ENCODE measurements around the gene PARVG. TPM values are rescaled to one million over a fixed set of nuclear protein-coding genes. Genes with fewer than 3 reads are reported as not detected.
"Not testable (repeated sequence)": the region's sequence is repeated elsewhere in the genome, so short reads cannot be mapped to it uniquely, and the experiment has no call there.

The PARVG gene
- total RNA-seq, 2 experiments from 2014 or later: 175 to 186 TPM

DNA sequence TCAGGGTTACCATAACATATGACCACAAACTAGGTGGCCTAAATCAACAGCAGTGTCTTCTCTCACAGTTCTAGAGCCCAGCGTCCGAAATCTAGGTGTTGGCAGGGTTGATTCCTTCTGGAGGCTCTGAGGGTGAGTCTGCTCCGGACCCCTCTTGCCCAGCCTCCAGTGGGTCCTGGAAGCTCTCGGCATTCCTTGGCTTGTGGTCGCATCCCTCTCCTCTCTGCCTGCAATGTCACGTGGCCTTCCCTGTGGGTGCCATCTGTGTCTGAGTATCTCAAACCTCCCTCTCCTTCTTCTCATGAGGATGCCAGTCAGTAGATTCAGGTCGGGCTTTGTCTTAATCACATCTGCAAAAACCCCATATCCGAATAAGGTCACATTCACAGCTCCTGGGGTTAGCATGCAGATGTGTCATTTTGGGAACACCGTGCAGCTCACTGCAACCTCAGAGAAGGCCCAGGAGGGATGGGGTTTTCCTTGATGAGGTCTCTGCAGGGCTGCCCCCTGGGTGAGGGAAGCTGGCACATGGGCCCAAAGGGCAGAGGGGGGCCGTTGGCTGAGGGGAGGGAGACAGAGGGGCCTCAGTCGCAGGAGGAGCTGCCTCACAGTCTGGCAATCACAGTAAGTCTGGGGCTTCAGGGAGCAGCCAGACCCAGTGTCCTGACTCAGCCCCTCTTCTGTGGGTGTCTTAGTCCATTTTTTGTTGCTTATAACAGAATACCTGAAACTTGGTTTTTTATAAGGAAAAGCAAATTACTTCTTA, 41.2 kb downstream of the PARVG start:
- no peak for DNase-seq
- Mint-ChIP-seq H3K36me3 (ENCODE audit: low read depth) (no peaks in the 10 kb centered on the region), H3K9me3 (ENCODE audit: insufficient read depth) (no peaks in the 10 kb centered on the region), H3K27me3 (ENCODE audit: low read depth) (peaks cover 16% of the 10 kb centered on the region), H3K27ac (no peak overlapping the region), H3K4me3 (no peak overlapping the region), H3K4me1 (ENCODE audit: low read depth) (no peaks in the 10 kb centered on the region)
- ChIA-PET POLR2A (no interaction called here), CTCF (no interaction called here)
- ATAC-seq: no peak

DNA sequence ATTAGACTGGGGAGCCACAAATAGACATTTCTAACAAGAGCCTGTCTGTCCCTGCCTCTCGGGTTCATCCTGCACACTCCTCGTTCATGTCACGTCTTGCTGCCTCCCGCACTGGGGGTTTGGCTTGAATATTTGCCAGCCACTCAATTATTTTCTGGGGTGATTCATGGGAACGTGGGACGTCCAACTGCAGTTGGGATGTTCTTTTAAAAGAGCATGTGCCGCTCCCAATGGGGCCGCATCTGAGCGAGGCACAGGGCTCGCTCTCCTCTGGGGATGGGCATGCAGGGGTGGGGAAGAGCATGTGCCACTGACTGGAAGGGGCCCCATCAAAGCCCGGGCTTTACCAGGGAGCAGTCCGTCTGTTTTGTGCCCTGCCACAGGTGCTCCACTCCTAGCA, 43.4 kb downstream of the PARVG start:
- Mint-ChIP-seq H3K27me3 (ENCODE audit: low read depth) (peaks cover 24% of the 10 kb centered on the region), H3K4me1 (ENCODE audit: low read depth) (no peaks in the 10 kb centered on the region), H3K9me3 (ENCODE audit: insufficient read depth) (no peaks in the 10 kb centered on the region), H3K4me3 (no peak overlapping the region), H3K36me3 (ENCODE audit: low read depth) (no peaks in the 10 kb centered on the region), H3K27ac (no peak overlapping the region)
- CTCF ChIA-PET: no interaction called here
- DNase-seq (no peak), ATAC-seq (no peak)
- POLR2A ChIA-PET: no interaction called here

DNA sequence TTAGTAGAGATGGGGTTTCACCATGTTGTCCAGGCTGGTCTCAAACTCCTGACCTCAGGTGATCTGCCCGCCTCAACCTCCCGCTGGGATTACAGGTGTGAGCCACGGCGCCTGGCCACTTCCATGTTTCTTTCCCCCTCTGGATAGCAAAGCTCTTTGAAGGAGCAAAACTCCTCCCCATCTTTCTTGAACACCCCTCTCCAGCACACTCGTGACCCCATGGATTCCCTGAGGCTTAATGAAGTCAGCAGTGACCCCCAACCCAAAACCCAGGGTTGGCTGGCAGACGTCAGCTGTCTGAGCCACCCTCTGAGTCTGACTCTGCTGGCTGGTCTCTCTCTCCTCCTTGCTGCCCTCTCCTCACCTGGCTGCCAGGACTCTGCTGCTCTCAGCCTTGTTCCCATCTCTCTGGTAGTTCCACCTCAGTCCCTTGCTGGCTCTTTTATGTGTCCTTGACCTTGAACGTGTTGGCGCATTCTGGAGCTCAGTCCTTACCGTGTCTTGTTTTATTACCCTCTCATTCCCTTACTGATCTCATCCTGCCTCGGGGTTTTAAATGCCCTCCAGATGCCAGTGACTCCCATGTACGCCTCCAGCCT, 44.5 kb downstream of the PARVG start:
- Mint-ChIP-seq H3K4me3 (no peak overlapping the region), H3K9me3 (ENCODE audit: insufficient read depth) (no peaks in the 10 kb centered on the region), H3K4me1 (ENCODE audit: low read depth) (no peaks in the 10 kb centered on the region), H3K27ac (no peak overlapping the region), H3K27me3 (ENCODE audit: low read depth) (peaks cover 27% of the 10 kb centered on the region), H3K36me3 (ENCODE audit: low read depth) (no peaks in the 10 kb centered on the region)
- no peak for ATAC-seq
- DNase-seq: no peak
- CTCF ChIA-PET: no interaction called here
- POLR2A ChIA-PET: no interaction called here

DNA sequence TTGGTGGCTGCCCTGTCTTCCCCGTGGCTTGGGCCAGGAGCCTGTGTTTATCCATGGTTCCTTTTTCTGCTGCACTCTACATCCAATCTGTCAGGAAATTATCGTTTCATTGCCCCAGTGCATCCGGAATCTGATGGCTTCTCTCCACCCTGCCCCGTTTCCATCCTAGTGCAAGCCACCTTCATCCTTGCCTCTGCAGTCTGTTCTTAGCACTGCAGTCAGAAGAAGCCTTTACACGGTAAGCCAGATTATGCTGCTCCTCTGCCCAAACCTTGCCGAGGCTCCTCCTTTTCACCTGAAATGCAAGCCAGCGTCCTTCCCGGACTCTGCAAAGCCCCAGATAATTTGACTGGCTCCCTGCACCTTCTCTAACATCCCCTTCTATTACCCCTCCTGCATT, 45.1 kb downstream of the PARVG start:
- no peak for ATAC-seq
- H3K36me3 Mint-ChIP-seq (ENCODE audit: low read depth): no peaks in the 10 kb centered on the region
- DNase-seq: no peak
- H3K4me1 Mint-ChIP-seq (ENCODE audit: low read depth): no peaks in the 10 kb centered on the region
- no peak overlapping the region for H3K4me3 Mint-ChIP-seq
- no peaks in the 10 kb centered on the region for H3K9me3 Mint-ChIP-seq (ENCODE audit: insufficient read depth)
- CTCF ChIA-PET: no interaction called here
- POLR2A ChIA-PET: no interaction called here
- H3K27ac Mint-ChIP-seq: no peak overlapping the region
- H3K27me3 Mint-ChIP-seq (ENCODE audit: low read depth): peaks cover 28% of the 10 kb centered on the region

DNA sequence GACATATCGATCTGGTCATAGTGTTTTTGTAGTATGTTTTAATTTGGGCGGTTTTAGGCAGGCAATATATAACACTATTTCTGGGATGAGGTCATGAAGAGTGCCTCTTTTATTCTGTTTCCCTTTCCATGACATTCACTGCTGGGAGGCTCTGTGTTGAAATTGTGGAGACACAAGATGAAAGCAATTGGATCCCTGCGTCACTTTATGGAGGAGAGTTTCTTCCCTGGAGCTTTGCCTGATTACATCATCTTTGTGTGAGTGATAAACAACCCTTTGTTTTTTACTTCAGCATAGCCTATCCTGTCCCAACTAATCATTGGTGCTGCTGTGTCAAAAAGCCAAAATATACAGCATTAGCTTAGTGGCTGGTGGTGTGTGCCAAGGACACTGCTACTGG, 48.6 kb downstream of the PARVG start:
- H3K9me3 Mint-ChIP-seq (ENCODE audit: insufficient read depth): no peaks in the 10 kb centered on the region
- H3K4me3 Mint-ChIP-seq: no peak overlapping the region
- DNase-seq: no peak
- peaks cover 29% of the 10 kb centered on the region for H3K27me3 Mint-ChIP-seq (ENCODE audit: low read depth)
- no peak for ATAC-seq
- CTCF ChIA-PET: no interaction called here
- POLR2A ChIA-PET: no interaction called here
- no peaks in the 10 kb centered on the region for H3K36me3 Mint-ChIP-seq (ENCODE audit: low read depth)
- no peak overlapping the region for H3K27ac Mint-ChIP-seq
- no peaks in the 10 kb centered on the region for H3K4me1 Mint-ChIP-seq (ENCODE audit: low read depth)

DNA sequence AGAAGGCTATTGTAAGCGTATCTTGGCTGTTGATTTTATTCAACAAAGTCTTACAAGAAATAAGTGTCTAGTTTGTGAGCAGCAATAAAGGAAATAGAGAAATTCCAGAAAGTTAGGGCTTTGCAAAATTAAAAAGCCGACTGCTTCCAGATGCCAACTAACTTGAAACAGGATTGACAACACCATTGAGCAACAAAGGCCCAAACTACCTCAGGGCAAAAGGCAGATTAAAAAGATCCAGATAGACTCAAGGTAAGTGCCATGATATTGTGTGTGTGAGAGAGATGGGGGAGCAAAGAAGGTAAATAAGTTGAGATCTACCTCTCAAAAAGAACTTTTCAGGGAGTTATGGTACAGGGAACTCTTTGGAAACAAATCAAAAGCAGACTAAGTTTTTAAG, 49.1 kb downstream of the PARVG start:
- Mint-ChIP-seq H3K4me3 (no peak overlapping the region), H3K27ac (no peak overlapping the region), H3K4me1 (ENCODE audit: low read depth) (no peaks in the 10 kb centered on the region), H3K36me3 (ENCODE audit: low read depth) (no peaks in the 10 kb centered on the region), H3K9me3 (ENCODE audit: insufficient read depth) (no peaks in the 10 kb centered on the region), H3K27me3 (ENCODE audit: low read depth) (peaks cover 31% of the 10 kb centered on the region)
- ChIA-PET CTCF (no interaction called here), POLR2A (no interaction called here)
- ATAC-seq (no peak), DNase-seq (no peak)

DNA sequence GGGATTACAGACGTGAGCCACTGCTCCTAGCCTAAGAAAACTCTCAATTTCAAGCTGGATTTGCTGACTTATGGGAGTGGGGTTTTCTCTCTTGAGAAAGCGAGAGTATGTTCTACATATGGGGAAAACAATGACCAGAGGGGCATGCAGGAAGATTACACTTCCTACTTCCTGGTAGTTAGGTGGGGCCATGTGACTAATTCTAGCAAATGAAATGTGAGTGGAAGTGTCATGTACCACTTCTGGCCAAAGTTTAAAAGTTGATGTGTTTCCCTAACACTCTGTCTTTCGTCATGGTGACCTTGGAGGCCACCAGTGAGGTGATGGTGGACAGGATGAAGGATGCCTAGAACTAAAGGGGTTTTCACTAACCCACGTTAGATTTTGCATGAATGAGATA, 50.5 kb downstream of the PARVG start:
- DNase-seq (no peak), ATAC-seq (no peak)
- ChIA-PET CTCF (no interaction called here), POLR2A (no interaction called here)
- H3K27ac Mint-ChIP-seq: no peak overlapping the region
- H3K9me3 Mint-ChIP-seq (ENCODE audit: insufficient read depth): no peaks in the 10 kb centered on the region
- H3K36me3 Mint-ChIP-seq (ENCODE audit: low read depth): no peaks in the 10 kb centered on the region
- H3K27me3 Mint-ChIP-seq (ENCODE audit: low read depth): peaks cover 23% of the 10 kb centered on the region
- H3K4me3 Mint-ChIP-seq: no peak overlapping the region
- H3K4me1 Mint-ChIP-seq (ENCODE audit: low read depth): no peaks in the 10 kb centered on the region

DNA sequence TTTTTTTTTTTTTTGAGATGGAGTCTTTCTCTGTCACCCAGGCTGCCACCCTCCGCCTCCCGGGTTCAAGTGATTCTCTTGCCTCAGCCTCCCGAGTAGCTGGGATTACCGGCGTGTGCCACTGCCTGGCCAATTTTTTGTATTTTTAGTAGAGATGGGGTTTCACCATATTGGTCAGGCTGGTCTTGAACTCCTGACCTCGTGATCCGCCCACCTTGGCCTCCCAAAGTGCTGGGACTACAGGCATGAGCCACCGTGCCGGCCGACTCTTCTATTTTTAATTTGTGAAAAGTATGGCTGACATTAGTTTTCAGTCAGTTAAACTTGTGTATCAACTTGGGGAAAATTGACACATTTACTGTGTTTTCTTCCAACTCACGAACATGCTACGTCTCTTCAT, 53.6 kb downstream of the PARVG start:
- H3K27ac Mint-ChIP-seq; H3K4me1 Mint-ChIP-seq (ENCODE audit: low read depth); ATAC-seq; H3K9me3 Mint-ChIP-seq (ENCODE audit: insufficient read depth); POLR2A ChIA-PET; H3K36me3 Mint-ChIP-seq (ENCODE audit: low read depth); DNase-seq; H3K4me3 Mint-ChIP-seq; CTCF ChIA-PET: not testable (repeated sequence)
- H3K27me3 Mint-ChIP-seq (ENCODE audit: low read depth): peaks cover 28% of the 10 kb centered on the region

DNA sequence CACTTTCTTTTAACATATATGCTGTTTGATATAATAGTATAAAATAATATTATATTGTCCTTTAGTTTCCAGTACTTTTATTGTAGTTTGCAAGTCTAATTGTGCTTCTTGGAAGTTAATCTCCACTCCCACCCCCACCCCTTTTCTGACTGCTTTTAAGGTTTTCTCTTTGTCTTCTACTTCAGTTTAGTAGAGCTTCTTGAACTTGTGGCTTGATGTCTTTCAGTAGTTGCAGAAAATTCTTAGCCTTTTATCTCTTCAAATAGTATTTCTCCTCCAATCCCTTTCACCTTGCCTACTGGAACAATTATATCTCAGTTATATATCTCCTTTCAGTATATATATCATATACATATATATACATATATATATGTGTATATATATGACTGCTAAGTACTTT, 56.6 kb downstream of the PARVG start:
- no peak for DNase-seq
- no peak for ATAC-seq

DNA sequence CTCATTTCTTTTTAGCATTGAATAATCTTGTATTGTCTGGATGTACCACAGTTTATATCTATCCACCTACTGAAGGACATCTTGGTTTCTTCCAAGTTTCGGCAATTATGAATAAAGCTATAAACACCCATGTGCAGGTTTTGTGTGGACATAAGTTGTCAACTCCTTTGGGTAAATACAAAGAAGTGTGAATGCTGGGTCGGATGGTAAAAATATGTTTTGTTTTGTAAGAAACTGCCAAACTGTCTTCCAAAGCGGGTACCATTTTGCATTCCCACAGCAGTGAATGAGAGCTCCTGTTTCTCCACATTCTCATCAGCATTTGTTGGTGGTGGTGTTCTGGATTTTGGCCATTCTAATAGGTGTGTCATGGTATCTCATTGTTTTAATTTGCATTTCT, 60.4 kb downstream of the PARVG start:
- CTCF ChIA-PET; H3K4me1 Mint-ChIP-seq (ENCODE audit: low read depth); H3K36me3 Mint-ChIP-seq (ENCODE audit: low read depth); DNase-seq; POLR2A ChIA-PET; H3K9me3 Mint-ChIP-seq (ENCODE audit: insufficient read depth); ATAC-seq; H3K4me3 Mint-ChIP-seq; H3K27ac Mint-ChIP-seq: not testable (repeated sequence)
- H3K27me3 Mint-ChIP-seq (ENCODE audit: low read depth): peaks cover 36% of the 10 kb centered on the region

More for the DNA sequence above, 56.6 kb downstream of the PARVG start:
- Mint-ChIP-seq H3K27me3 (ENCODE audit: low read depth) (peaks cover 40% of the 10 kb centered on the region), H3K36me3 (ENCODE audit: low read depth) (no peaks in the 10 kb centered on the region), H3K27ac (no peak overlapping the region), H3K9me3 (ENCODE audit: insufficient read depth) (no peaks in the 10 kb centered on the region), H3K4me3 (no peak overlapping the region), H3K4me1 (ENCODE audit: low read depth) (no peaks in the 10 kb centered on the region)
- POLR2A ChIA-PET: no interaction called here
- CTCF ChIA-PET: no interaction called here

DNA sequence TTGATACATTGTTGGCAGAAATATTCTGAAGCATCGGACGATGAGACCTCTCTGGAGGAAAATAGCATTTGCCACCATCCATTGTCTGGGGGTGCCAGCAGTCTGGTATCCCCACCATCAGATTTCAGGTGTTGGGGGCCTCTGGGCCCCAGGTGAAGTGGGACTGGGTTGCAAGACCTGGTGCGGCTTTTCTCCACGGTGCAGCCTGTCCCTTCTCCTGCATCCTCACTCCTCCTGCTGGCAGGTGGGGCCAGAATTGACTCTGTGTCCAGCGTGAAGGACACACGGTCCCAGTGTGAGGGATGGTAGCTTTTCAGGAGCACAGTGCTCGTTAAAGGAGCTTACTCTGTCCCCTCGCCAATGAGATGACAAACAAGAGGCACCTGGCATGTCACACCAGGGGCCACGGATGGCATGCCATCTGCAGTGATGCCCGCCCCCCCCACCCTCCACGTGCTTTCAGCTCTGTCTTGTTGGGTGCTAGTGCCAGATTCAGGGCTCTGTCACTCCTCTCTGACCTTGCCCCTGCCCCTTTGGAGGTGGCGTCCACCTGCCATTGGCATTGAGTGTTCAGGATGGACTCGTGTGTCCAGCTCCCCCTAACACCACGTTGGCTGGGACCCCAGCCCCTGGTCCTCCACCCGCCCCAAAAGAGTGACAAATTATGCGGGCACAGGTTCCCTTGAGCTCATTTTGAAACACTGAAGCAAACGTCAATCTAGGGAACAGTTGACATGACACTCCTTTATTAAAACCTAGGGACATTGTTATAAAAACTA, 62.4 kb downstream of the PARVG start:
- H3K9me3 Mint-ChIP-seq (ENCODE audit: insufficient read depth): no peaks in the 10 kb centered on the region
- H3K36me3 Mint-ChIP-seq (ENCODE audit: low read depth): no peaks in the 10 kb centered on the region
- H3K4me3 Mint-ChIP-seq: no peak overlapping the region
- ATAC-seq (no peak), DNase-seq (no peak)
- ChIA-PET POLR2A (no interaction called here), CTCF (no interaction called here)
- peaks cover 25% of the 10 kb centered on the region for H3K27me3 Mint-ChIP-seq (ENCODE audit: low read depth)
- no peak overlapping the region for H3K27ac Mint-ChIP-seq
- H3K4me1 Mint-ChIP-seq (ENCODE audit: low read depth): no peaks in the 10 kb centered on the region

DNA sequence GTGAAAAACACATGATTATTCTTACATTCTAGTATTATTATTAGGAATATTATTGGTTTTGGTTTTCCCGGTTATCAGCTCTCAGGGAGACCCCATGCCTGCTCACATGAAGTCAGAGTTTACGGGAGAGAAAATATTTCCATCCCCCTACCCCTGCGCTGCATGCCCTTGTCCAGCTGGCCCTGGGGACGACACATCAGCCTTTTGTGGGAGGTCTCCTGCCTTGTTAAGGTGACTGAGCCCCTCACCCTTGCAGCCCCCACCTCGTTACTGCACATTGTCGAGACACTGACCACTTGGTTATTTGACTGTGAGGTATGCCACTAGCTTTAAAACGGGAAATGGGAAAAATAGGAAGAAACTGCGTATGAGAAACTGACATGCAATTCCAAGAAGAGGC, 63.0 kb downstream of the PARVG start:
- ATAC-seq (no peak), DNase-seq (no peak)
- Mint-ChIP-seq H3K9me3 (ENCODE audit: insufficient read depth) (no peaks in the 10 kb centered on the region), H3K27ac (no peak overlapping the region), H3K36me3 (ENCODE audit: low read depth) (no peaks in the 10 kb centered on the region), H3K27me3 (ENCODE audit: low read depth) (peaks cover 25% of the 10 kb centered on the region), H3K4me1 (ENCODE audit: low read depth) (no peaks in the 10 kb centered on the region), H3K4me3 (no peak overlapping the region)
- ChIA-PET POLR2A (no interaction called here), CTCF (no interaction called here)

Data from activated CD8-positive, alpha-beta T cell treated with anti-CD3 and anti-CD28 coated beads, Interleukin-2, amount 10 ng/mL, durations not matched to agents 7 days and 5 days (primary cell).